GM04503 (cell line): ENCODE data around the gene ACSS3.
A peak's percentile ranks its signal among the peaks of the same experiment; 100 is the strongest.
"Not testable (repeated sequence)": the region's sequence is repeated elsewhere in the genome, so short reads cannot be mapped to it uniquely, and the experiment has no call there.

Source experiments
- DNase-seq: peaks from one replicate; pipeline ENCODE4 v3.0.0-alpha.2; 2012; ENCODE audit warnings: low read depth

The ACSS3 gene

DNA sequence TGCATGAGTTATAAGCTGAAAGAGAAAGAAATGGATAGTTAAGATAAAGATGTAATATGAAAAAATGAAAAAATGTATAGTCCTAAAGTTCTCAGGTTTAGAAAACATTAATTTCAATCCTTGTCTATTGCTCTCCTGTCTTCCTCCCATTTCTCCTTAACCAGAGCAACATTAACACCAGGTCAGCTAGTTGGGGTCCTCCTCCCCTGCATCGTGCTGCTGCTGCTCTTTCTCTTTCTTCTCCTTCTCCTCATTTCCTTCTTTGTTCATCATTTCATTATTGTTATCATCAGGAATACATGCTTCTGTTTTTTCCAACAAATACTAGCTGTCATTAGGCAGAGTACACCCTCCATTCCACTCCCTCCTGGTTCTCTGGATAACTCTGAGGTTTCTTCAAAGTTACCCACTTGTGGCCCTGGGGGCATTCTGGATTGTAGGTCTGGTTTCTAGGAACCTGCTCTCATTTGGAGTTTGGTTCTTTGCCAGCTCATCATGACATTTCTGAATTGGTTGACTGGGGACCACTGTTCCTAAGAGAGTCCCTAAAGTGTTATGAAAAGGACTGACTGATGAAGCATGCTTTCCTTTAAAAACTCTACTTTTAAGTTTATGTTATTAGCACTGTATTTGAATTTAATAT is 17.0 kb downstream of the ACSS3 start:
- no peak for DNase-seq

DNA sequence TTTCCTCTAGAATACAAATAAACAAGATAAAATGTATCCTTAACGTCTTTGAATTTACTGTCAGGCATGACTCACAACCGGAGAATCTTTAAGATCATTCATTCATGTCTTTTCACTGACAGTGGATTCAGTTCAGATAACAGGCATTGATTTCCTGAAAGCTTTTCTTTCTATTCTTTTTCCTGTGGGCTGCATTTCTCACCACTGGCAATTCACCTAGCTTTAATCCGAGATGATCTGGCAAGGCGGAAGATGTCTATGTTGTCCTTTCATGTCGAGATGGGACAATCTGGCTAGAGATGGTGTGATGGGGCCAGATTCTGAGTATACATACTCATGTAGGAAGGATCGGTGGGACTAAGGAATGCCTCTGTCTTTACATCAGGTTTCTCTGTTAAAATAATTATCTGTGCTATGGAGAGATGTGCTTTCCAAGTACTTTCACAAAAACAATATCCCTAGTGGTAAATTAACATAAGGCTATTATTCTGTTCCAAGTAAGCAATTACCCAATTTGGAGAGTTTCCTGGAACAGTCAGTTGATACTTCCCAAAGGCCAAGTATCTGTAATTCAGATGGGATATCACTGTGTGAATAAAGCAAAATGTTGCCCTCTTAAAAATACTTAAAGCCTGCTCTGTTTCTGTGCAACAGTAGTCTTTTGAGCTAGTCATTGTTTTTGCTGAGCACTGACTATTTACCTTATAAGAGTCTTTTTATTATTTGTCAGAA is 17.8 kb downstream of the ACSS3 start:
- no peak for DNase-seq

DNA sequence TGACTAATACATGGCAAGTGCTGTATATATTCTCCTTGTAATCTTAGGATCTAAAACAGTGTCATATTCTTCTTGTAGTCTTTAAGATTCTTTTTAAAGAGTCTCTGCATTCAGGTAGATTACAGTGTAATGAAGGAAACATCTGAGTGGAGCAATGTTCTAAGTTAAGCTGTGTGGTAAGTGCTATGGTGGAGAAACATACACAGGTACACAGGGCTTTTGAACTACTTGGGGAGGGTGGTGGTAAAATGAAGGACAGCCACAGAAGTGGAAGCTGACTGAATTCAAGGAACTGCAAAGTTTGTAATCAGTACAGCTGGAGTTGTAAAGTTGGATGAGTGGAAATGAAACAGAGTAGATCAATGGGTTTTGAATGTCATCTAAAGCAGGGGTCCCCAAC is 27.8 kb downstream of the ACSS3 start:
- DNase-seq = no peak

DNA sequence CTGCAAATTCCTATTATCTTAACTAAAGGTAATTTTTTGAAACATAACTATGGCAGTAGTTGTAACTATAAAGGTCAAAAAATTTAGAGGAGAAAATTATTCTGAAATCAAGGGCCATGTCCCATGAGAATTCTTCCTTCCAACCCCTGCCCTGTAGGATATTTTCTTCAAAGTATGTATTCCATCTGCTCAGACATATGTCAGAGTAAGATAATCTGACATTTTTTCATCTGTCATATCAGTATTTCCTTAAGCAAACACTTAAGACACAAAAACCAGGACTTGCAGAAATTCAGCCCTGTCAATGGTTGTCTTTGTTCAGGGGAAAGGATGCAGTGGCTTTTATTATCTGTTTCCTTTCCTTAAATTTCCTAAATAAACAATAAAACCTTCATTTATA is 36.3 kb downstream of the ACSS3 start:
- no peak for DNase-seq

DNA sequence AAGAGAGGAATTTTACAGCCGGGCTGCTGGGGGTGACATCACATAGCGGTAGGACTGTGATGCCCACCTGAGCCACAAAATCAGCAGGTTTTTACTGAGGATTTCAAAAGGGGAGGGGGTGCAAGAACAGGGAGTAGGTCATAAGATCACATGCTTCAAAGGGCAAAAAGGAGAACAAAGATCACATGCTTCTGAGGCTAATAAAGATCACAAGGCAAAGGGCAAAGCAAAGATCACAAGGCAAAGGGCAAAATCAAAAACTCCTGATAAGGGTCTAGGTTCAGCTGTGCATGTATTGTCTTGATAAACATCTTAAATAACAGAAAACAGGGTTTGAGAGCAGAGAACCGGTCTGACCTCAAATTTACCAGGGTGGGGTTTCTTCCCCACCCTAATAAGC is 41.2 kb downstream of the ACSS3 start:
- DNase-seq = not testable (repeated sequence)

DNA sequence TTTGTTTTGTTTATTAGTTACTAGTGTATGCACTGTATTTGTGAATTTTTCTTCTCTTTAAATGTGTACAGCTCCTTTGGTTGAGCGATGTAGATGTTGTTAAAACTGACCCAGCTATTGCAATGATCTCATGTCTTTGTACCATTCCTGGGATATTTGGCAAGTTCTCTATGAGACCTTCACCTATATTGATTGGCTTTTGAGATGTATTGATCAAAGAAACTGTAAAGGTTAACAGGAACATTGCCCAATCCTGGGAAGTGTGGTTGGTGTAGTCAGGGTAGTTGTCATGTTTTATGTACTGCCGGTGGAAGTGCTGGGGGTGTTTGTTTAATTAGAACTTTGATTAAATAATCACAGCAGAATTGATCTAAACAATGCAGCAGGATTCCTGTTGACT is 43.1 kb downstream of the ACSS3 start:
- no peak for DNase-seq

DNA sequence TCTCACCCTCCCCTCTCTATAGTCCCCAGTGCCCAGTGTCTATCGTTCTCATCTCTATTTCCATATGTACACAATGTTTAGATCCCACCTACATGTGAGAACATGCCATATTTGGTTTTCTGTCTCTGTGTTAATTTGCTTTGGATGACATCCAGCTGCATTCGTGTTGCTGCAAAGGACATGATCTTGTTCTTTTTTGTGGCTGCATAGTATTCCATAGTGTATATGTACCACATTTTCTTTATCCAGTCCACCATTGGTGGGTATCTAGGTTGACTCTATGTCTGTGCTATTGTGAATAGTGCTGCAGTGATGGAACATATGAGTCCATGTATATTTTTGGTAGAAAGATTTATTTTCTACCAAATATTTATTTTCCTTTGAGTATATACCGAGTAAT is 45.7 kb downstream of the ACSS3 start:
- no peak for DNase-seq

DNA sequence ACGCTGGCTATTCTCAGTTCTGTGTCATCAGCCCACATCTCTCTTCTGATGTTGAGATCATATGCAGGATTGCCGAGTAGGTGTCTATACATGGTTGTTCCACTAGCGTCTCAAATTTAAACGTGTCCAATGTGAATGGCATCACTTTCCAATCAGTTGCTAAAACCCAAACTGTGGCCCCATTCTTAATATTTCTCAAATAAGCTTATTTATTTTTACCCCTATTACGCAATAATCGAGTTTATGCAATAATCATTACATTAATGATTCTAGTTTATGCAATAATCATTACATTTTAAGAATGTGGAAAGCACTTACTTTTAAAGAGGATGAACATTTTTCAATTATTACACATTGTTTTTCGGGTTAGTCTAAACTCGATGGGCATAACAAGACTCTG is 47.8 kb downstream of the ACSS3 start:
- no peak for DNase-seq

DNA sequence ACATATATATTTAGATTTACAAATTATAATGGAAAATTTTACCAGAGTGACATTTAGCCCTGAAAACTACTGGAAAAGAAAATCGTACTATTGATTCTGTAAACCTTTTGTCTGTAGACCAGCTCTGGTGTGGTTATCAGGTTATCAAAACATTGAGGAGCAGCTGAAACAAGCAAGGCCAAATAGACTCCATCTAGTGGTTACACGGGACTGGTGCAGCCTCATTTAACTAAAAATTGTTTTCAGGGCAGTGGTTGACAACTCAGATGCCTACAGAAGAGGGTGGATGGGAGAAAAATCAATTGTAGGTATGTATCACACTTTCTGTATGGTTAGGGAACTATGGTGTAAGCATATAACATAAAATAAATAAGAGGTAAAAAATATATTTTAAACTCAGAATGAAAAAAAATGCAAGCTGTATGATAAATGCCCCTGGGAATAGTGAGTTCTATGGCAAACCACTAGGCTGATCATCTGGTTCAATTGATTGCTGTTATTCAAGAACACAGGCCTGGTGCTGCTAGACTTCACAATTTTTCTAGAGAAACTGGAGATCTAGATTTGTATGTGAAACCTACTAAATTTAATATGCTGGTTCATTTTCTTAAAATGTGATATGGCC is 51.2 kb downstream of the ACSS3 start:
- DNase-seq = peak; percentile 17

DNA sequence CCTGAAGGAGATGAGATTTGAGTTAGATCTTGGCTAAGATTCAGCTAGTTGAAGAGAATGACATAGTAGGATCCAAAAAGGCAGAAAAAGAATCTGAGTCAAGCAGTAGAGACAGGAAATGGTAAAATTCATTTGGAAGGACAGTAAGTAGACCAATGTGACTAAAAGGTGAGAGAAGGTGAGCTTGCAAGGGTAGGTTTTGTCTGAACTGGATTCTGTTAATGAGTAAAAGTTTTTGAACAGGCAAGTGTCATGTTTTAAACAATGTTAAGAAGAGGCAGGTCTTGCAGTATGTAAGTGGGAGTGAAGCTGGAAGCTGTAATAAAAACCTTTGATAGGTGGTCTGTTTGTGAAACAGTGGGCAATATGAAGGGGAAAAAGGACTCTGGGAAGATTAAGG is 58.6 kb downstream of the ACSS3 start:
- DNase-seq = no peak

DNA sequence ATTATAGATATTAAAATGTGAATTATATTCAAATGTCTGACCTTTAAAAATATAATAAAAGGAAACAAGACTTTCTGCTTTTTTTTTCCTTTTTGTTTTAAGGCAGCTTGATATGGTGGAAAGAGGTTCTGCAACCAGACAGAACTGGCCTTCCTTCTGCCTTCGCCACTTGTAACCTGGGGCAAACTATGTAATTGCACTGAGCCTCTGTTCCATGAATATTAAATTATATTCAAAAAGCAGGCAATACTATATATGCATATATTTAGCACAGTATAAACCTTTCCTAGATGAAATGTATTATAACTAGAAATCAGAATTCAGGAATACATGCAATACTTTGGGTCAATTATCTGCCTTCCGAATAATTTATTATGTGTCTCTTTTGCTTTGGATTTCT is 59.9 kb downstream of the ACSS3 start:
- no peak for DNase-seq

DNA sequence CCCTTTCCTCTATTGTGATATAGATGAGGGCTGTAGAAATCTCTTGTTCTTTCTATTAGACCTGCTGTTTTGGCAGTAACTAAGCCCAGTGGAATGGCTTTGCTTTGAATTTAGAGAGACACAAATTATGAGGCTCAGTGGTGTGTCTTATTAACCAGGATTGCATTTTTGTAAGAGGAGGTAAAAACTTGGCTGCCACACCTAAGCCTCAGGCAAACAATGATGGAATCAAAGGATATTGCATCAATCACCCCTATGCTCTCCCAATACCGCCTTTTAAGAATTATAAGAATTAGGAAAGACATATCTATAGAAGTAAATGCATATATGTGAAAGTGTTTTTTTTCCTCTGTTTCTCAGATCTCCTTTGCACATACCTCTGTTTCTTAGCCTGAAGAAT is 63.3 kb downstream of the ACSS3 start:
- DNase-seq = no peak

DNA sequence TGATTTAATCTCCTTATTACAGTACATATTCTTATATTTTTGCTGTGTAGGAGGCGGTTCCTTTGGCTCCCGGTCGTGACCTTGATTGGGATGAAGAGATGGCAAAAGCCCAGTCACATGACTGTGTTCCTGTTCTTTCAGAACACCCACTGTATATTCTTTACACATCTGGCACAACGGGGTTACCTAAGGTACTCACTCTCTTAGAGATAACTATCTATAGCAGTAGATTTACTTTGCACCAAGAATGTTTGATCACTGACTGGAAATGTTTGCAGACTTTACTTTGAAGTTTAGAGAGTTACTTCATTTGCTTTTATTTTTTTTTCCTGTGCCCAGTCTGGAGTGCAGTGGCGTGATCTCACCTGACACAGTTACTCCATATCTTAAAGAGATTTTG is 65.2 kb downstream of the ACSS3 start:
- no peak for DNase-seq

DNA sequence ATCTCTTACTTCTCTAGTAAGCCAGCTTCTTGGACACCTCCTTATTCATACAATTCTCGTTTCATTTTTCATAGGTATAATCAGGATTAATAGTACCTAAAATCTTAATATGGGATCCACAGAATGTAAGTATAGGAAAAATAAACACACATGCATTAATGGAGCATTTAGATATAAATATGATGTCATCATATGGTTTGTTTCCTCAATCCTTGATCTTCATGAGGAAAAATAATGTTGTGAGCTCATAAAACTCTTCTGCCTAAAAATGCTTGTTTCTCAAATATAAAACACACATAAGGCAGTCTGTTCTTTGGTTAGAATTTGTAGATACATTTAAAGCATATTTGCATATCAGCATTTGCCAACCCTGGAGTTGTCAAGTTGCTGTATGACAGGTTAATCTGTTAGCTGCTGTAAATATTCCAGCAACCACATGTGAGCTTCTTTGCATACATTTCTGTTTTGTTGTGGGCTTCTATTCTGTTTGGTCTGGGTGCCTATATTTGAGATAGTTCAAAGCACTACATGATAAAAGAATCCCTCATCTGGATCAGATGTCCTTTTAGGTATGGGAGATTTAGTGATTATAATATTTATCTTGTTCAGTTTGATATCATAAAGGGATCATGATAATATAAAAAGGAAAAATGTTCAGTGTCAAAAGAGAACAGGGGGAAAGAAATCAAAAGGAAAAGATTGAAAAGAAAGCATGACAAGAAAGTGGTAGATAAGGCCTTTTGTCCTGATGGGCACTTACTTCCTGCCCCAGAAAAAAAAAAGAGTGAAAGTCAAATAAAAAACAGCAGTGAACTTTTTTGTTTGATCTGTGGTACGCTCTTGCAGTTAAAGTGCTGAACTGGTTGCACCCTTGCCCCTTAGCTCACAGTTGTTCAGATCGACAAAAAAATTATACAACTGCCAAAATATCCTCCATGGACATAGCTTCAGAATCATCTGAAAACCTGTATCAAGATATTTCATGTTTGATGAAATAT is 68.6 kb downstream of the ACSS3 start:
- DNase-seq = no peak

DNA sequence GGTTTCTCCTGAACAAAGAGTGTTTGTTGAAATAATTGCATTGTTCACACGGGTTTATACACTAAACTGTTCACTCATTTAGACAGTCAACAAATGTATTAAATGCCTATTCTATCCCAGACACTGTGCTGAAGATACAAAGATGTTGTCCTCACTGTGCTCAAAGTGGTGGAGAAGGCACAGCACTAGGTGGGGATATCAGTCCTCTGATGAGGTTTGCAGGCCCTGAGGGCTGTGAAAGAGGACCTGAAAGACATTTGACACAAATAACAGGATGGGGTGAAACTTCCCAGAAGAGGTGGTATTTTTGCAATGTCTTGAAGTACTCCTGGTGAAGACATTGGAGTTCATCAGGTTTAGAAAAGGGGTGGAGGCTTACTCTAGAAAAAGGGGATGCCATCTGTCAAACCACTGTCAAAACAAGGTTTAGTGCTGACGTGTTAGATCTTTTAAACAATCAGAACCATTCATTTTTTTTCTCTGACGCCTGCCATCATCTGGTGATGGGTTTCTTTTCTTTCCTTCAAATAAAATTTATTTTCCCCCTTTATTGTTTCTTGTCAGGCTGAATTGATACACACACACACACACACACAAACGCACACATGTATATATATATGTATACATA is 69.5 kb downstream of the ACSS3 start:
- no peak for DNase-seq

DNA sequence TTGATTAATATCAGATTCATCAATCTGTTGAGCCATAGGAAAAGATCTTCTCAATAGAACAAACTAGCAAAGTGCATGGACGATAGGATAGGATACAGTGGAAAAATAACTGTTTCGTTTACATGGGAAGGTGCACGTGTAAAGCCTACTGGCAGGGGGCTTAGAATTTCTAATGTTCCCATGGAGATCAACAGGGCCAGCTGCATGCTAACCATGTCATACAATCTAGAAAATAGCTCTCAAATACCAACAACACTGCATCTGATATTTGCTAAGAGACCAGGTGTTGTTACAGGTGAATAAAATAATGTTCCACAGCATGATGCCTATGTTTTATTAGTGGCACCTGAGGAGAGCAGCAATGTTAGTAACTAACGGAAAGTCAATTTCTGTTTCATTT is 72.5 kb downstream of the ACSS3 start:
- no peak for DNase-seq

DNA sequence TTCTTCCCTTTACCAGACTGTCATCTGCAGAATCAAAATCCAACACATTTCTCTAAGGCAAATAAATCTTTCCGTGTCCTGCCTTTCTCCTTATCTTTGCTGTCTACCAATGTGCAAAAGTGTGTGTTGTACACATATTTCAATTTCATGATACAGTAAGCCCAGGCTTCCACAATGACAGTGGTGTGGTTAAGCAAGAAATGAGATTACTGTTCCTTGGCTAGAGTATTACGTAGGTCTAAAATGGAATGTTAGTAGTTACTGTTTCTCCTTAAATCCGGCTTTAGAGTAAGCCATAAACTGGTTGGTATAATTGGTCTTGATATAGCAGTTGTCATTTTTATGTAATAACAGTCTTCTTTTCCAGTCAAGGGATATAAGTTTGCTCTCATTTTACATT is 82.0 kb downstream of the ACSS3 start:
- no peak for DNase-seq

DNA sequence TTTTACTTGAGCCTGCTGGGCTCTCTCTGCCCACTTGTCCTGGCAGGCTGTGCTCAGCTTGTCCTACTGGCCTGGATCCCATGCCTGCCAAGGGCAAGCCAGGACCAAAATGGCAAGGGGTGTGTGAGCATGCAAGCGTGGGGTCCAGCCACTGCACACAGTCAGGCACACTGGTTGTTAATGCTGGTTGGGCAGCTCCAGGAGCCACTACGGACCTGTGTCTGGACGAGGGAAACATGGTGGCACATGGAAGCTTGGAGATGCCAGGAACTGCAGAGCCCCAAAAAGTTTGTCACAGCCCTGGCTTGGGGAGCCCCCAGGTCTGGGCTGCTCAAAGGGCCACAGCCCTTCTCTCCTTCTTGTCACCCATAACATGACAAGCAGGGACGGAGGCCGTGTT is 83.8 kb downstream of the ACSS3 start:
- no peak for DNase-seq

DNA sequence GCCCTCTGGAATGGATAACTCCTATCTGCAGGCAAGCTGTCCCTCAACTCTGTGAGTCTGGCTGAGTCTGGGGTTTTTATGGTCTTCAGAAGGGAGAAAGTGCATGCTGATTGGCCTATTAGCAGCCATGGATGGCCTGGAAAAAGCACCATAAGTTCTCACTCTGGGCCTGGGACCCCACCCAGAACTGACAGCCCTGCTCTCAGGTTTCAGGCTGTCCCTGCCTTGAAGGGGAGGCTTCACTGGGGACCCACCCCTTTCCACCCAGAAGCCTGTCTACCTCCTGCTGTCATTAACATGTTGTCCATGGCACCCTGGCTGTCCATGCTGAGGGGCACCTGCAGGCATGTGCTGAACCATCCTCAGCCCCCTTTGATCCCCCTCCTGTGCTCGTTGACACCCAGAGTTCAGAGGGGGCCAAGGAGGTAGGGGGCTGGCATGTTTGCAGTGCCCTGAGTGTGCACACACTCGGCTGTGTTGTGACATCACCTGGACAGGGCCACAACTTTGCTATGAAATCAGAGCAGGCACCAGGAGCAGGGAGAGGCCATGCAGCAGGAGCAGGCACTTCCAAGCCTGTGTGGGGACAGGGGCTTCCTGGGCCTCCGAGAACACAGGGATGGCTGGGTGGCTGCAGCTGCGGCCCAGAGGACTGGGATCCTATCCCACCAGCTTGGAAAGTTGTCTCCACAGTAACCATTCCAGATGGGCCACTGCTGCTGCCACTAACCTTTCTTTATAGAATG is 84.7 kb downstream of the ACSS3 start:
- no peak for DNase-seq

DNA sequence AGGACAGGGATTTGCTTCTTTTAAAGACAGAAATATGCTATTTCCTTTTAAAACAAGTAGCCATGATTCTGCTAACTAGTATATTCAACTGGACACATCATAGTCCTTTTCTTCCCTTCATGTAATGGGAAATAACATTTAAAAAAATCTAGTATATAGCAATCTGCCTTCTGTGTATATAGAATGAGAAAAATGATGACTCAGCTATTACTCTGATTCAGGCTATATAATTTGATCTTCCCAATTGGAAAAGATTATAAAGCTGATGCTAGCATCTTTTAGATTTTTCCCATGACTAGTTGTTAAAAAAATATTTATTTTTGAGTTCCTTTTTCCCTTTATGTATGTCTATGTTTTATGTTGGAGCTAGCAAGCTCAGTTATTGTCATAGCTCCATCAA is 86.9 kb downstream of the ACSS3 start:
- DNase-seq = no peak

DNA sequence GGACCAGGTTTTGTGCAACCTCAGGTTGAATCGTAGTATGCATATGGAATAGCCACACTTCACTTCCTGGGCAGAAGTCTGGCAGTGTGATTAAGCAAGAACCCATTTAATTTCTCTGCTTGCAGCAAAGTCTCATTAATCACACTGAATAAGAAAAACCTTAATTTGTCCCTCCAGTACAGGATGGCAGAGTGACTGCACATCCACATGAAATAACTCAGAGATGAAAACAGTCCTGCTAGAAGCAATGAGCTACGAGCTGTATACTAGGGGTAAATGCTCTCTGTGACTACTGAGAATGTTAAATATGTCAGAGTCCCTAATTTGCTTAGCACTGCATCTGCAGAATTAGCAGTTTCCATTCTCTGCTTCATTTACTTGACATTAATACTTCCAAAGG is 88.9 kb downstream of the ACSS3 start:
- DNase-seq = no peak
